Measurements from ENCODE around the gene MOGAT2. TPM values are rescaled to one million over a fixed set of nuclear protein-coding genes. Genes with fewer than 3 reads are reported as not detected.

The MOGAT2 gene
- total and polyA plus RNA-seq, 2 of the 13 experiments (the other 11 are each of a cell fraction or from before 2014, with no cell fraction given), result 27.2 to 27.8 TPM

GRCh38 chr11:75719340-75720239 lies 2.0 kb downstream of the MOGAT2 start (continued):
- TF ChIP-seq, protein P1, sequence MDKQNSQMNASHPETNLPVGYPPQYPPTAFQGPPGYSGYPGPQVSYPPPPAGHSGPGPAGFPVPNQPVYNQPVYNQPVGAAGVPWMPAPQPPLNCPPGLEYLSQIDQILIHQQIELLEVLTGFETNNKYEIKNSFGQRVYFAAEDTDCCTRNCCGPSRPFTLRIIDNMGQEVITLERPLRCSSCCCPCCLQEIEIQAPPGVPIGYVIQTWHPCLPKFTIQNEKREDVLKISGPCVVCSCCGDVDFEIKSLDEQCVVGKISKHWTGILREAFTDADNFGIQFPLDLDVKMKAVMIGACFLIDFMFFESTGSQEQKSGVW (CRISPR knock-in tag; IDR thresholded peaks at IDR 0.05; ENCODE audit: borderline replicate concordance), result 0 out of 2 replicates have a peak, but pooled peaks have one; percentile 36
- TF ChIP-seq ZBED4 (CRISPR knock-in tag; IDR thresholded peaks at IDR 0.05; ENCODE audit: borderline replicate concordance) (peak; percentile 86), HOXA7 (CRISPR knock-in tag; IDR thresholded peaks at IDR 0.05) (no peak), ARNT (IDR thresholded peaks at IDR 0.05) (no peak), SNAPC2 (CRISPR knock-in tag; IDR thresholded peaks at IDR 0.05) (no peak), ZFP41 (CRISPR knock-in tag; IDR thresholded peaks at IDR 0.05; ENCODE audit: borderline replicate concordance) (no peak), ZNF501 (CRISPR knock-in tag; IDR thresholded peaks at IDR 0.05) (0 out of 2 replicates have a peak, but pooled peaks have one; percentile 40), ZNF232 (CRISPR knock-in tag; IDR thresholded peaks at IDR 0.05; ENCODE audit: borderline replicate concordance) (peak; percentile 91; the same call in 1 of the 2 replicates), ZFP82 (CRISPR knock-in tag; IDR thresholded peaks at IDR 0.05; ENCODE audit: borderline replicate concordance) (peak; percentile 71; the same call in 1 of the 2 replicates), SMC3 (IDR thresholded peaks at IDR 0.05; ENCODE audit: low read length) (no peak), ZNF558 (CRISPR knock-in tag; IDR thresholded peaks at IDR 0.05; ENCODE audit: borderline replicate concordance) (peak; percentile 82; the same call in 1 of the 2 replicates), NFYC (CRISPR knock-in tag; IDR thresholded peaks at IDR 0.05) (peak; percentile 49), FOXK2 (IDR thresholded peaks at IDR 0.05) (no peak), RBM22 (optimal IDR thresholded peaks at IDR 0.05; ENCODE audit: low read length) (no peak), PRMT3 (CRISPR knock-in tag; IDR thresholded peaks at IDR 0.05; ENCODE audit: borderline replicate concordance, low read depth) (no peak), GRHL1 (CRISPR knock-in tag; conservative IDR thresholded peaks at IDR 0.05) (no peak), PCBP2 (optimal IDR thresholded peaks at IDR 0.05; ENCODE audit: low read depth, low read length, poor library complexity, severe bottlenecking) (no peak), PRPF4 (IDR thresholded peaks at IDR 0.05; ENCODE audit: low read depth, low read length, poor library complexity, severe bottlenecking) (no peak), SRSF1 (optimal IDR thresholded peaks at IDR 0.05; ENCODE audit: low read depth, low read length) (no peak), RBAK (CRISPR knock-in tag; IDR thresholded peaks at IDR 0.05) (no peak), RAD51 (IDR thresholded peaks at IDR 0.05; ENCODE audit: borderline replicate concordance) (no peak), SIN3A (IDR thresholded peaks at IDR 0.05; ENCODE audit: borderline replicate concordance, low read depth, low read length) (peak; percentile 85), ZSCAN20 (CRISPR knock-in tag; IDR thresholded peaks at IDR 0.05; ENCODE audit: borderline replicate concordance) (0 out of 2 replicates have a peak, but pooled peaks have one; percentile 48), ARID2 (CRISPR knock-in tag; IDR thresholded peaks at IDR 0.05; ENCODE audit: borderline replicate concordance) (peak; percentile 88; the same call in 1 of the 2 replicates)
